Measurements from ENCODE around the gene ETV7.
"Not testable (repeated sequence)": the region's sequence is repeated elsewhere in the genome, so short reads cannot be mapped to it uniquely, and the experiment has no call there.

Gene ETV7

DNA sequence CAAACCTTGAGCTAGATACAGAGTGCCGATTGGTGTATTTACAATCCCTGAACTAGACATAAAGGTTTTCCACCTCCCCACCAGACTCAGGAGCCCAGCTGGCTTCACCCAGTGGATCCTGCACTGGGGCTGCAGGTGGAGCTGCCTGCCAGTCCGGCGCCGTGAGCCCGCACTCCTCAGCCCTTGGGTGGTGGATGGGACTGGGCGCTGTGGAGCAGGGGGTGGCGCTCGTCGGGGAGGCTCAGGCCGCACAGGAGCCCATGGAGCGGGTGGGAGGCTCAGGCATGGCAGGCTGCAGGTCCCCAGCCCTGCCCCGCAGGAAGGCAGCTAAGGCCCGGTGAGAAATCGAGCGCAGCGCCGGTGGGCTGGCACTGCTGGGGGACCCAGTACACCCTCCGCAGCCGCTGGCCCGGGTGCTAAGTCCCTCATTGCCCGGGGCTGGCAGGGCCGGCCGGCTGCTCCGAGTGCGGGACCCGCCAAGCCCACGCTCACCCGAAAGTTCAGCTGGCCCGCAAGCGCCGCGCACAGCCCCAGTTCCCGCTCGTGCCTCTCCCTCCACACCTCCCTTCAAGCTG, 23.3 kb downstream of the ETV7 start:
- not testable (repeated sequence) for DNase-seq (ENCODE audit: low read depth, low spot score)

DNA sequence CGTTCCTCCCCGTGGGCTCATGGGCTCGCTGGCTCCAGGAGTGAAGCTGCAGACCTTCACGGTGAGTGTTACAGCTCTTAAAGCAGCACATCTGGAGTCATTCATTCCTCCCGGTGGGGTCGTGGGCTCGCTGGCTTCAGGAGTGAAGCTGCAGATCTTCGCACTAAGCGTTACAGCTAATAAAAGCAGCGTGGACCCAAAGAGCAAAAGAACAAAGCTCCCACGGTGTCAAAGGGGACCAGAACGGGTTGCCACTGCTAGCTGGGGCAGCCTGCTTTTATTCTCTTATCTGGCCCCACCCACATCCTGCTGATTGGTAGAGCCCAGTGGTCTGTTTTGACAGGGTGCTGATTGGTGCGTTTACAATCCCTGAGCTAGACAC, 24.1 kb downstream of the ETV7 start:
- not testable (repeated sequence) for DNase-seq (ENCODE audit: low read depth, low spot score)

DNA sequence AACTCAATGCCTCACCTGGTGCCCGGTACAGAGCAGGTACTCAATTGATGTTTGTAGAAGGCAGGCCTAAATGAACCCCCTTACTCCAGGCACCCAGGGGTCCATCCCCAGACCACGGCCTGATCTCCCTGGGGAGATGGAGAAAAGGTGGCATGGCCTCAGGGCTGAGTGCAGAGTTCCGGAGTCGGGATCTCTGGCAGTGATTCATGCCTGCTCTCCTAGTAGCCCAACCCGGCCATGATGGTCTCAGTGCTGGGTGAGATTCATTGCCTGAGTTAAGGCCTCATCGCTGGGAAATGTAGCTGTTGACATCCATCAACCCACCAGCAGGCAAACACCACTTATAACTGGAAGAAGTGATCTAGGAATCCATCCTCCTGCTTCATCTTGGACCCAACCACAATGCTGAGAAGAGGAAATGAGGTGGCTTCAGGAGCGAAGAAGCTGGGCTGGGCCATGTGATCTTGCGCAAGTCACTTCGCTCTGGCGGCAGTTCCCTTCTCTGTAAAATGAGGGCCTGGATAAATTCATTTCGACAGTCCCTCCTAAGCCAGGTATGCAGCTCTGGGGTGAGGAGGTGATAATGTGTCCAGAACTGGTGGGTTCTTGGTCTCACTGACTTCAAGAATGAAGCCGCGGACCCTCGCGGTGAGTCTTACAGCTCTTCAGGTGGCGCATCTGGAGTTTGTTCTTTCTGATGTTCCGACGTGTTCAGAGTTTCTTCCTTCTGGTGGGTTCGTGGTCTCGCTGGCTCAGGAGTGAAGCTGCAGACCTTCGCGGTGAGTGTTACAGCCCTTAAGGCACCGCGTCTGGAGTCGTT, 24.7 kb downstream of the ETV7 start:
- DNase-seq (ENCODE audit: low read depth, low spot score), result no peak

DNA sequence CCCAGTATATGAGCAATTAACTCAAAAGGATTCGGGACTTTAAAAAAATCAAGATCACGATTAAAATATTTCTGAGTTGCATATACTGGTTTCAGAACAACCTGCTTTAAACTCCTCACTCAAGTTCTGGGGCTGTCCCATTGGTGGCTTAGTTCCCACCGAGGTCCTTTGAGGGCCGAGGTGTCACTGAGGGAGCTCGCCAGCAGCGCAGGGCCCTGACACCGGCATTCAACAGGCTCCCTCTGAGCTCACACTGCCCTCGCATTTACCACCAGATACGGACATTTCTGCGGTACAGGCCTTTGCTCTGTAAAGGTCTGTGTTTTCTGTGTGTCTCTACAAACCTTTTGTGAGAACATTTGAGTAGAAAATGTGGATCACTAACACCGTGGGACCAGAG, 26.4 kb downstream of the ETV7 start:
- DNase-seq (ENCODE audit: low read depth, low spot score), result no peak

DNA sequence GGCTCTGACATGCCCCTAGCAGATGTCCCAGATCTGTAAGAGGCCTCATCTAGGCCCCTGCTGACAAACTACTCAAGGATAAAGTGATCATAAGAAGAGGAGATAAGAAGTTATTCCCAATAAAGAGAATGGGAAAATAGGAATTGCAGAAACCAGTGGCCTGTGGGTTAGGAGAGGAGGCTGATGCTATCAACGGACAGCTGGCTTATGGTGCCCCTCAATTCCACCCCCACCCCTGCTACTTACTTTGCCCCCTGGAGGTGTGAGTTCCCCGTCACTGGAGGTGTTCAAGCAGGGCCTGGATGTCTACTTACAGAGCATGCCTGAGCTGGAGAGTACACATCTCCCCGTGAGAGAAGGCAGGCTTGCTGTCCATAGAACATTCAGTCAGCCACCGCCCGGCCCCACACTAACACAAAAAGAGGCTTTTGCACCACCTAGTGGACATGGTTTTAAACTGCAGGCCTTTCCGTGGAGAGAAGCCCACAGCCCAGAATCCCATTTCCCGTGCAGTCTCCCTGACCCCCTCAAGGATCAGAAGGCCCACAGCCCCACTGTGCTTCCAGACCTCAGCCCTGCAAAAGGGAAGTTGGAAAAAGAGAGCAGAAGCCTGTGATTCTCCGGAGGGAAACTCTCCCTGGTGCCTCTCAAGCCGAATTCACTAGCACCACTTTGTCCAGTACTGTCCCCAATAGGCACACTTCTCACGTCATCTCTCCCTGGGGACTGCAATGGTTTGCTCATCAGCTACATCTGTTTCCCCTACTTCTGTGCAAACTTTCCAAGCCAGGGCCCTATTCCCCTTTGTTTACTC, 27.0 kb downstream of the ETV7 start:
- peak; percentile 39 for DNase-seq (ENCODE audit: low read depth, low spot score)

DNA sequence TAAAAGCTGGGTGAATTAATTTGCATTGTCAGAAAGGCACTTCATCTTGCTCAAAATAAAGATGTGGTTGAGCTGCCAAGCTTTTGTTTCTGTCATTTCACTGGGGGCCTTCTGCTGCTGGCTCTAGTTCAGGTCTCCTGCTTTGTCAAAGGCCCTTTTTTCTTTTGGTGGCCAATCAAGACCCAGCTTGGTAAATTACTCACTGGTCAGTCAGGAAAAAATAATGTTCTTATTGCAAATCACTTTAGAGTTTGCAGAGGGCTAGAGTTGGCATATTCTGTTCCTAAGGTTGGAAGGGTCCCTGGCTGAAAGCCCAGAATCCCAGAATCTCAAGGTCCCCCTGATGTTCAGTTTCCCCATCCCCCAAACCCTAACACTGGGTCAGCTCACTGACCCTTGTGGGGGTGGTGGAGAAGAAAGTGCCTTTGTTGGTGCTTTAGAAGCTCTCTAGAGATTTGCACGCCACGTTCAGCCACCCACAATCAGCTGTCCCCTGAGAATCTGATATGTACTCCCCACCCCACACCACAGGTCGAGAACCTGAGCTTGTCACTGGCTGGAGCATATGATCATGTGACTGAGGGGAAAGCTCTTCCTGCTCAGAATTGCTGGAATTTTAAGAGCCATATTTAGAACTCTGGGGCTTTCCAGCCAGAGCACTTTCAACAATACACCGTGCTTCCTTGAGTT, 29.1 kb downstream of the ETV7 start:
- DNase-seq (ENCODE audit: low read depth, low spot score), result no peak

DNA sequence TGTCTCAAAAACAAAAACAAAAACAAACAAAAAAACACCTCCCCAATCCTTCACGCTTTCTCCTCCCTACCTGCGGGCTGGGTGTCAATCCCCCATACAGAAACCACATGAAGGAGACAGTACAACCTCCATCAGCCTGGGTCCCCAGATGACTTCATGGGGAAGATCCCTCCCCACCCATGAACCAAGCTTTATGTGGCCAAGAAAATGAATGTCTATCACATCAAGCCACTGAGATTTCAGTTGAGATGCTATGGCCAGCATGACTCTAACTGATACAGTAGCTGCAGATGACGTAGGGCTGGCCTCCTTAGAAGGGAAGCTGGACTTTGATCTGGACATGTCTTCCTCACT, 29.6 kb downstream of the ETV7 start:
- DNase-seq (ENCODE audit: low read depth, low spot score), result no peak

DNA sequence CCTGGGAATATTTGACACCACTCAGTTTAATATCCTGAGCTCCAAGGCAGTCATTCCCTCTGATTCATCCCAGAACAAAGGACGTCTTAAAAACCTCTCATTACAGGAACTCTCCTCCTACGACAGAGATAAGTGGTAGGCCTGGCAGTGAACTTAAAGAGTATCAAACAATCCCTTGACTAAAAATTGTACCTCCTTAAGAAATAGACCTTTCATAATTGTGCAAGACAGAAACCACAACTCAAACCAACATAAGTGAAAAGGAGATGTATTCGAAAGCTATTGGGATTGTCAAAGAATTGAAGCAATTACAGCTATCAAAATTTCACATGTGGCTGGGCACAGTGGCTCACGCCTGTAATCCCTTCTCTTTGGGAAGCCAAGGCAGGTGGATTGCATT, 31.6 kb downstream of the ETV7 start:
- DNase-seq (ENCODE audit: low read depth, low spot score), result no peak

DNA sequence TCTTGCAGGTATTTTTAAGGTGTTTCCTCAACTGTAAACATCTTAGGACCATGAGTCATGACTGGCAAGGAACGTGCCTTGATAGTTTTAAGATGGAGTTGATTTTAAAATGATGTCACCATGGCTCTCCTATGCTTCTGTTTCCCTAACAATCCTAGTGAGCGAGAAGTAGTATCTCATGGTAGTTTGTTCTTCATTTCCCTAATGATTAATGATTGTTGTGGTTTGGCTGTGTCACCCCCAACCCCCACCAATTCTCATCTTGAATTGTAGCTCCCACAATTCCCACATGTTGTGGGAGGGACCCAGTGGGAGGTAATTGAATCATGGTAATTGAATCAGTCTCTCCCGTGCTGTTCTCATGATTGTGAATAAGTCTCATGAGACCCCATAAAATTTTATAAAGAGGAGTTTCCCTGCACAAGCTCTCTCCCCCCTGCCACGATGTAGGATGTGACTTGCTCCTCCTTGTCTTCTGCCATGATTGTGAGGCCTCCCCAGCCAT, 34.0 kb downstream of the ETV7 start:
- no peak for DNase-seq (ENCODE audit: low read depth, low spot score)

DNA sequence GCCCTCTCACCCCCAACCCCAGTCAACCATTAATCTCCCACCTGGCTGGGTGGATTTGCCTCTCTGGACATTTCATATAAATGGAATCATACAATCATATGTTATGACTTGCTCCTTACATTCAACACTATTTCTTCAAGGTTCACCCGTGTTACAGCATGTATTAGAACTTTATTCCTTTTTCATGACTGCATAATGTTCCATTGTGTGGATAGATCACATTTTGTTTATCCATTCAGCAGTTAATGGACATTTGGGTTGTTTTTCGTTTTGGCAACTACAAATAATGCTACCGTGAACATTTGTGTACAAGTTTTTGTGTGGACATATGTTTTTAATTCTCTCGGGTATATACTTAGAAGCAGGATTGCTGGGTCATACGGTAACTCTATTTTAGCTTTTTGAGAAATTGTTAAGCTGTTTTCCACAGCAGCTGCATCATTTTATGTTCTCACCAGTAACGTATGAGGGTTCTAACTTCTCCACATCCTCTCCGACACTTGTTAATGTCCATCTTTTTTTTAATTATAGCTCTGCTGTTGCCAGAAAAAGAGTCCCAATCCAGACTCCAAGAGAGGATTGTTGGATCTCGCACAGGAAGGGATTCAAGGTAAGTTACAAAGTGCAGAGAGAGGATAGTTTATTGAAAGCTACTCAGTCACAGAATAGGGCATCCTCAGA, 34.9 kb downstream of the ETV7 start:
- DNase-seq (ENCODE audit: low read depth, low spot score), result no peak

DNA sequence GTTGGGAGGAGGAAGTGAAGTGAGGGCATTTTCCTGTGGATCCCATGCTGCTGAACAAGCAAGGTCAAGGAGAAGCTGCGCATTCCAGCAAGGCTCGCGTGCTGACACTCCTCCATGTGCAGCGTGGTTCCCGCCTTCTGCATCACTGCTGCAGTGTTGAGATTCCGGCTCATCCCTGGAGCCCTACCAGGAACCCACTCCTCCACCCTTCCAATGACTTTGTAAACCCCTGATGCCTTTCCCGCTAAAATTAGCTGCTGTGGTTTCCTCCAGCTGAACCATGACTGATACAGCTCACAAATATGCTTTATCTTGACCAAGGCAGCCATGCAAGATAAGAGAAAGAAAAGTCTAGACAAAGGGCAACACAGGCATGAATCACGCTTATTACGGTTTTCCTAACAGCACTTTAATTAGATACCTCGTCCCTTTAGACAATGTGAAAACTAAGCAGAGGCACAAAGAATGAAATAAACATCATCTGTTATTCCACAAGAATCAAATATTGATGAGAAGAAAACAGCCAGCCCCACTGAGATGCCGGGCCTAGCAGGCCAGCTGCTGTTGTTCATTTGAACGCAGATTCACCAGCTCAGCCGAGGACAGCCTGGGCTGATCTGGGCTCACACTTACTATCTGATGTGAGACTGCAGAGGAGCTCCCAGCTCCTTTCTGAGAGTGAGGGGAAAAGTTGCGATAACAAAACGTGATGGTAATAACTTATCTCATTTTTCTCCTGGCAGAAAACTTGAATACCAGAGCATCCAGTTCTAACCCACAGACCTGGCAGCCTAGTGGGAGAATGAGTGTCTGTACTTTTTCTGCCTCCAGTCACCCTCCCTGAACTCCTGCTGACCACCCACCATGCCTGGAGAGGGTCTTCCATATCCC, 36.5 kb downstream of the ETV7 start:
- peak; percentile 82 for DNase-seq (ENCODE audit: low read depth, low spot score)

DNA sequence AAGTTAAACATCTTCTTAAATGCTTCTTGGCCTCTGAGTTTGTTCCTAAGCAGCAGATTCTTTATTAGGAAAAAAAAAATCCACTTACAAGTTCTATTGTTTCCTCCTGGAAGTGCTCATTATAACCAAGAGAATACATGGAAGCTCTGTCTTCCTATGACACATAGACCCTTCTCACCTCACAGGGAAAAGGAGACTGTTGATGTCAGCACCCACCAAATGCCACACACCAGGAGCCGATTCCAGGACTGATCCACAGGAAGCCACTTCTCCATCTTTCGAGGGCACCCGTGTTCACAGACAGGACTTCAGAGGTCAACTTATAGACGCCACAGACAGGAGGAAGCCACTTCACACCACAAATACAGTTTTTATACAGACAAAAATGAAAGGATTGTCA, 37.4 kb downstream of the ETV7 start:
- DNase-seq (ENCODE audit: low read depth, low spot score), result no peak

DNA sequence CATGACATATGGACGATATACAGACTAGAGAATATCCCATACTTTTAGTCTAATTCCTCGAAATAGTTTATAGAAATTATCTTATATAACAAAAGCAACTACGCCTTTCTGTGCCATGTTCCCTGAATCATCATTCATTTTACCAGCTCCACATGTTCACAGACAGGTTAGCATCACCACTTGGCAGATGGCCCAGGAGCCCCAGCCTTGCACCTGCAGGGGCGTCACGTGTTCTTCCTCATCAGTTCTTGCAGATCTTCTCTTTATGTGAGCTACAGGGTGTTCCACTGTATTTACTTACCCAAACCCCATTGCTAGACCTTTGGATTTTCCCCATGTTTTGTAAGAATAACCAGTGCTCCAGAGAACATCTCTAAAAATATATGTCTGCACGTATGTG, 38.2 kb downstream of the ETV7 start:
- DNase-seq (ENCODE audit: low read depth, low spot score), result no peak

DNA sequence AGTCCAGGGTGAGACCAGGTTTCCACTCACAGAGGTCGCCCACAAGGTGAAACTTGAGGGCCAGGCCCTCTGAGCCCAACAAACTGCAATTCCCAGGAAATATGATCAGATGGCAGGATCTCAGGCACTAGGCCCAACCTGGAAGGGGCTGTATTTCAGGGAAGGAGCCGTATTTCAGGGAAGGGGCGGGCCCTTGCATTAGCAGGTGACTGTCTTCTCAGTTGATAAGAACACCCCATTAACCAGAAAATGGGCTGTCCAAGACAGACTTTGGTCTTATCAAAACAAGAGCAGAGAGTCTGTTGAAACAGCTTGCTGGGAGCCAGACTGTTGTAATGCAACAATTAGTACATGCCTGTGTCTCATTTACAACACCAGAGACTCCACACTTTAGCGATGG, 39.8 kb downstream of the ETV7 start:
- DNase-seq (ENCODE audit: low read depth, low spot score), result no peak

DNA sequence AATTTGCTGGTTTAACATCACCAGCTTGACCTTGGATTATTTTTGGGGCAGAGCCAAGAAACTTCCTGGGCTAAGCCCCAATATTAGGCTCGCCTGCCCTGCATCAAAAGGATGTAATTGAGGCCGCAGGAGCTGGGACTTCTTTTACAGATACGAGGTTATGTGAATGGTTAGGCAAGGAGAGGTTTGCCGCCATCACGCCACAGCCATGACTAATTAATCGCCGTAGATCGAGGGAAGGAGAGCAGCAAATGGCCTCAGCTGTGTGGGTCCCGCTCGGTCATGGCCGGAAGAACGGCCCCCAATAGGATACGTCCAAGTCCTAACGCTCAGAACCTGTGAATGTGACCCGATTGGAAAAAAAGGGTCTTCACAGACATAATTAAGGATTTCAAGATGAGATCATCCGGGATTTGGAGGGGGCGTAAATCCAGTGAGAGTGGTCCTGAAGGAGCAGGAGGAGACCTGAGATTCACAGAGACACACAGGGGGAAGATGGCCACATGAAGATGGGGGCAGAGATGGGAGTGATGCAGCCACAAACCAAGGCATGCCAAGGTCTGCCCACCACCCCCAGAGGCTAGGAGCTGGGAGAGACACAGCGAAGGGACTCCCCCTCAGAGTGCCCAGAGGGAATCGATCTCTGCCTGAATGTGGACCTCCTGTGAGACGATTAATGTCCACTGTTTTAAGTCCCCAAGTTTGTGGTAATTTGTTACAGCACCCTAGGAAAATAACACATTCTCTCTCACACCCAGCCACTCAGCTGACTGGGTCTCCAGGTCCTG, 40.8 kb downstream of the ETV7 start:
- no peak for DNase-seq (ENCODE audit: low read depth, low spot score)

DNA sequence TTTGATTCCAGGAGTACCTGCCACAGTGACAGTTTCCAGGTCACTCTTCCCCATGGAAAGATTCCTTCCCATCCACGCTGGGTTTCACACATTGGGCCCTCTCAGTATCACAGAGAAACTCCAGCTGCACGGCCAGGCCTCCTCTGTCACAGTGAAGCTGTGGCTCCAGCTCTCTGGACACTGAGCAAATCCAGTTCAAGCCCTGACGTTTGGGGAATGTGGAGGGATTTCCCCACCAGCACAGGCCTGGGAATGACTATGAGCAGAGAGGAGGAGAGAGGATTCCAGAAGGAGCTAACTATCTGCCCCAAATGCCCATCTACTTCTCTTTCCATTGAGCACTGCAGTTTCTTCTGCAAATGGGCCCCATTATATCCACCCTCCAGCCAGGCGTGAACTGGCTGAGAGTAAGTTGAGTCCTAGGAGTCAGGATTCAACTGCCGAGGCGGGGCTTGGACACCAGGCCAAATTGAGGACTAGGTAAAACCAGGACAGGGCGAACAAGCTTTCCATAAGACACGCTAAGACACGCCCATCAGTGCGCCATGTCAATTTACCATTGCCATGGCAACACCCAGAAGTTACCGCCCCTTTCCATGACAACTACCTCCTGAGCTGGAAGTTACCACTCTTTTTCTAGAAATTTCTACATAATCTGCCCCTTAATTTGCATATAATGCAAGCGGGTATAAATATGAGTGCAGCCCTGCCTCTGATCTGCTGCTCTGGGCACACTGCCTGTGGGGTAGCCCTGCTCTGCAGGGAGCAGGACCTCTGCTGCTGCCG, 41.6 kb downstream of the ETV7 start:
- no peak for DNase-seq (ENCODE audit: low read depth, low spot score)

DNA sequence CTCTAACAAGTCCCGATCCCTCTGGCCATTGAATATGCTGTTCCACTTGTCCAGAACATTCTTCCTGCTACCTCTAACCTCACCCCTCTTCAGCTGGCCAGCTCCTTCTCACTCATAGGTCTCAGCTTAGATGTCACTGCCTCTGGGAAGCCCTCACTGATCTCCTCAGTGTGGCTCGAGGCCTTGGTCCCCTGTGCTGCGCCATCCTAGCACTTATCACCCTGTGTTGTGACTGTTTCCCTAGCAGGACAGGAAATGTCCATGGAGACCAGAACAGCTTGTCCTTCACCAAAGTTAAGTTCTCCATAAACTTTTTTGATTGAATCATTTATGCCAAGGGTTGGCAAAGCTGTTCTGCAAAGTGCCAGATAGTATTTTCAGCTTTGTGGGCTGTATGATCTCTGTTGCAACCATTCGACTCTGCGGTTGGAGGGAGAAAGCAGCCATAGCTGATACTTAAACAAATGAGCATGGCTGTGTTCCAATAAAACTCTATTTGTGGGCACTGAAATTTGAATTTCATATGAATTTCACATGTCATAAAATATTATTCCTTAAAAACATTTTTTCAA, 44.3 kb downstream of the ETV7 start:
- DNase-seq (ENCODE audit: low read depth, low spot score), result no peak
